AG04449 (cell line): ENCODE results near the gene PXDC1.

Source experiments
- CTCF ChIA-PET: fragments of 350-600 bp; formaldehyde crosslinking; extraction: SDS; loops from one replicate; lab custom pipeline; 2021; ENCODE audit warnings: antibody characterized with exemption; lab: Yijun Ruan, JAX
- POLR2A ChIA-PET: fragments of 400-600, 350-600 bp; formaldehyde crosslinking; extraction: SDS; loops from one replicate; lab custom pipeline; 2020; ENCODE audit warnings: antibody characterized with exemption, inconsistent platforms; lab: Yijun Ruan, JAX
- DNase-seq: peaks from one replicate; pipeline ENCODE4 v3.0.0-alpha.2; 2010; ENCODE audit warnings: low read depth, low spot score
- H3K4me3 ChIP-seq: 2 replicates; pipeline ENCODE4 v1.5.1; 2011; ENCODE audit warnings: low read depth, mild to moderate bottlenecking, control low read depth, low read length
- CTCF ChIP-seq: IDR thresholded peaks from one replicate; pipeline ENCODE4 v1.5.1; 2011; ENCODE audit warnings: mild to moderate bottlenecking, moderate library complexity, low read length, control low read depth, inconsistent platforms; ENCODE audit not compliant: insufficient read depth; ENCODE audit errors: missing control alignments

The PXDC1 gene

GRCh38 chr6:3751077-3751729 is at the start of gene PXDC1:
TSS of gene PXDC1 (minus strand) at chr6:3751713. CDS start at chr6:3751531, 182 bp downstream.
- H3K4me3 ChIP-seq = peak within 1 kb of the TSS; percentile 92
- TF ChIP-seq CTCF = no peak
- CTCF ChIA-PET = interaction anchor here (0.9 to 11.7 kb wide), 3 partner anchors 10 to 235 kb away, joined by 3 to 267 read pairs (median 18); no protein-coding TSS in a partner anchor
- DNase-seq = no peak
- POLR2A ChIA-PET = interaction anchor here (1.0 to 1.6 kb wide), 5 partner anchors 15 to 131 kb away, joined by 3 to 7 read pairs (median 5); no protein-coding TSS in a partner anchor

- H3K4me3 ChIP-seq = no peak overlapping the region
- CTCF ChIA-PET = interaction anchor here (1.0 to 1.3 kb wide), 4 partner anchors 26 to 58 kb away, joined by 3 to 6 read pairs (median 4); partner anchors contain the start of gene FAM50B
Measured at GRCh38 chr6:3800850-3801591, 49.5 kb upstream of the PXDC1 start.

GRCh38 chr6:3799719-3800118 is 48.2 kb upstream of the PXDC1 start:
- CTCF ChIA-PET = interaction anchor here (1.0 to 1.3 kb wide), 2 partner anchors 50 to 57 kb away, joined by 5 to 6 read pairs; partner anchors contain the start of gene FAM50B
- no peak for DNase-seq
- H3K4me3 ChIP-seq = no peak overlapping the region
- TF ChIP-seq CTCF = no peak
- POLR2A ChIA-PET = no interaction called here

More at GRCh38 chr6:3800850-3801591, 49.5 kb upstream of the PXDC1 start:
- peak; percentile 45 for DNase-seq
- POLR2A ChIA-PET = interaction anchor here (0.9 kb wide), 1 partner anchor 49 kb away, joined by 3 read pairs; the partner anchor contains the start of gene PXDC1
- no peak for TF ChIP-seq CTCF

- no peak overlapping the region for H3K4me3 ChIP-seq
- ChIA-PET CTCF (interaction anchor here (0.9 to 2.6 kb wide), 3 partner anchors 11 to 180 kb away, joined by 3 to 15 read pairs (median 4); no protein-coding TSS in a partner anchor), POLR2A (interaction anchor here (1.2 kb wide), 1 partner anchor 46 kb away, joined by 6 read pairs; the partner anchor contains the start of gene PXDC1)
- TF ChIP-seq CTCF = no peak
- no peak for DNase-seq
Measured at GRCh38 chr6:3798055-3798919, 46.8 kb upstream of the PXDC1 start.

GRCh38 chr6:3797231-3798054 is 45.9 kb upstream of the PXDC1 start:
- POLR2A ChIA-PET = interaction anchor here (0.7 to 1.5 kb wide), 4 partner anchors 15 to 411 kb away, joined by 3 to 6 read pairs (median 4); partner anchors contain the start of gene PXDC1
- no peak overlapping the region for H3K4me3 ChIP-seq
- CTCF ChIA-PET = interaction anchor here (0.9 to 2.6 kb wide), 6 partner anchors 11 to 180 kb away, joined by 3 to 15 read pairs (median 4); partner anchors contain the start of gene FAM50B
- DNase-seq = peak; percentile 31
- no peak for TF ChIP-seq CTCF
